ENCODE measurements around the gene C3orf70.

The C3orf70 gene, protein sequence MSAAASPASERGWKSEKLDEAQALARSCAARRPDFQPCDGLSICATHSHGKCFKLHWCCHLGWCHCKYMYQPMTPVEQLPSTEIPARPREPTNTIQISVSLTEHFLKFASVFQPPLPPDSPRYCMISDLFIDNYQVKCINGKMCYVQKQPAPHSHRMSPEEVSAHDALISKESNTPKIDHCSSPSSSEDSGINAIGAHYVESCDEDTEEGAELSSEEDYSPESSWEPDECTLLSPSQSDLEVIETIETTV

GRCh38 chr3:185152410-185153170, at the start of gene C3orf70:
C3orf70 (minus strand) TSS chr3:185153060; CDS start chr3:185152823, 237 bp downstream.
- peak; percentile 82 for DNase-seq (ENCODE audit: low spot score)

DNA sequence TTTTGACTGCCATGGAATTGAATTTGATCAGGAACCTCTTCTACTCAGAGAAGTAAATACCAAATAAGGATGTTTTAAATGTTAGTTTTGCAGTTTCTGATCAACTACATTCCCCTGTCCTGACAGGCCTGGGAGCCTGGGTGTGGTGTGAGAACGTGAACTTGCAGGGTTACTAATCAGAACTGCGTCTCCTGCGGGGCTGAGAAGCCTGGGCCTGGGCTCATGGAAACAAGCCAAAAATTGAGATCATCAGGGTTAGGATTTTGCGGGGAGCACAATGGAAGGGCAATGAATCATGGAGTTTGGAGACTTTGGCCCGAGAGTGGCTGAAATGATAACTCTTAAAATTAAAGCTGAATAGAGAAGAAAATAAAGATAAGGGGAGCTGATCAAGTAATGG, 47.8 kb upstream of the C3orf70 start:
- peak; percentile 83 for DNase-seq (ENCODE audit: low spot score)

DNA sequence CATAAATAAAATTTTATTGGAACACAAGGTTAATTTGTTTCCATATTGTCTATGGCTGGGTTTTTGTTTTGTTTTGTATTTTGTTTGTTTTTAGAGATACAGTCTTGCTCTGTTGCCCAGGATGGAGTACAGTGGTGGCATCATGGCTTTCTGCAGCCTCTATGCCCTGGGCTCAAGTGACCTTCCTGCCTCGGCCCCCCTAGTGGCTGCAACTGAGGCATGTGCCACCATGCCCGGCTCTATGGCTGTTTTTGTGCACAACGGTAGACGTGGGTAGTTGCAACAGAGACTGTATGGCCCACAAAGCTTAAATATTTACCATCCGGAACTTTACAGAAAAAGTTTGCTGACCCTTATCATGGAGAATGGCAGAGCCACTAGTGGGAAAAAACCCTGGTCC, 46.8 kb upstream of the C3orf70 start:
- DNase-seq (ENCODE audit: low spot score), result no peak

GRCh38 chr3:185199206-185199605, 46.3 kb upstream of the C3orf70 start:
- peak; percentile 14 for DNase-seq (ENCODE audit: low spot score)

DNA sequence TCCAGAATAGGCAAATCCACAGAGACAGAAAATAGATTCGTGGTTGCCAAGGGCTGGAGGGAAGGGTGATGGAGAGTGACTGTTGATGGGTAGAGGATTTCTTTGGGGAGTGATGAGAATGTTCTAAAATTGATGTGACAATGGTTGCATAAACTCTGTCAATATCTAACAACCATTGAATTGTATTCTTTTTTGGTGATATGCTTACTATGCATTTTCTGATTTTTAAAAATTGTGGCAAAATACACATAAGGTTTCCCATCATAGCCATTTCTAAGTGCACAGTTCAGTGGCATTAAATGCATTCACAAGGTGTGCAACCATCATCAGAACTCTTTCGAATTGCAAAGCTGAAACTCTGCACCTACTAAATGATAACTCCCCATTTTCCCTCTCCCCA, 44.2 kb upstream of the C3orf70 start:
- no peak for DNase-seq (ENCODE audit: low spot score)

DNA sequence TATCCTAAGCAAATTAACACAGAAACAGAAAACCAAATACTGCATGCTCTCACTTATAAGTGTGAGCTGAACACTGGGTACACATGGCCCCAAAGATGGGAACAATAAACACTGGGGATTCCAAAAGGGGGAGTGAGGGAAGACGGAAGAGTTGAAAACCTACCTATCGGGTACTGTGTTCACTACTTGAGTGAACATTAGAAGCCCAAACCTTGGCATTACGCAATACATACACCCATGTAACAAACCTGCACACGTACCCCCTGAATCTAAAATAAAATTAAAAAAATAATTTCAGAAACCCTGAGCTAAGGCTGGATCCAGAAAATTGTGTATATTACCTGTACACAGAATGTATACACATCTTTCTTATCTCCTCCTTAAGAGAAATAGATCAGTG, 42.8 kb upstream of the C3orf70 start:
- DNase-seq (ENCODE audit: low spot score), result no peak

GRCh38 chr3:185188816-185189215, 36.0 kb upstream of the C3orf70 start:
- DNase-seq (ENCODE audit: low spot score), result no peak

- DNase-seq (ENCODE audit: low spot score), result no peak
Observed at GRCh38 chr3:185187391-185187790, 34.5 kb upstream of the C3orf70 start.

DNA sequence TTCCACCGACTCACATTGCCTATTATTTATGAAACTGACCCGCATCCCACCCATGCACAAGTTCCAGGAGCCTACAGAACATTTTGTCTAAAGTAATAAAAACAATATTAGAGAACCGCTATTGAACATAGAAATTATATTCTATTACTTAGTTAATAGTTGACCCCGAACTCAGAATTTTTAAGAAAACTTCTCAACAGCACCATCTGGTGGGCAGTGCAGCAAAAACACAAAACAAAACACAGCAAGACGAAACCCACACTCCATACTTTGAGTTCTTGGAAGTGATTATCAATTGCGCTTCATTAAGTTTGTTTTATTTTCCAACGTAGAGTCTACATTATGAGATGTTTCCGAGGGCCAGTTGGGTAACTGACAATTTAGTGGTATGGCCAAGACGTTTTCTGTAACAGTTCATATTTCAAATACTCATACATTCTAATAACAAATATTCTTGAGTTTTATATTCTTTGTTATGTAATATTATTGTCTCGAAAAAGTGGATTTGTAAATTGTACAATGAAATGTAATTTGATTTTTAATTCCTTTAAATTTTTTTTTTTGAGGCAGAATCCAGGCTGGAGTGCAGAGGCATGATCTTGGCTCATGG, 24.0 kb upstream of the C3orf70 start:
- DNase-seq (ENCODE audit: low spot score), result peak; percentile 54

DNA sequence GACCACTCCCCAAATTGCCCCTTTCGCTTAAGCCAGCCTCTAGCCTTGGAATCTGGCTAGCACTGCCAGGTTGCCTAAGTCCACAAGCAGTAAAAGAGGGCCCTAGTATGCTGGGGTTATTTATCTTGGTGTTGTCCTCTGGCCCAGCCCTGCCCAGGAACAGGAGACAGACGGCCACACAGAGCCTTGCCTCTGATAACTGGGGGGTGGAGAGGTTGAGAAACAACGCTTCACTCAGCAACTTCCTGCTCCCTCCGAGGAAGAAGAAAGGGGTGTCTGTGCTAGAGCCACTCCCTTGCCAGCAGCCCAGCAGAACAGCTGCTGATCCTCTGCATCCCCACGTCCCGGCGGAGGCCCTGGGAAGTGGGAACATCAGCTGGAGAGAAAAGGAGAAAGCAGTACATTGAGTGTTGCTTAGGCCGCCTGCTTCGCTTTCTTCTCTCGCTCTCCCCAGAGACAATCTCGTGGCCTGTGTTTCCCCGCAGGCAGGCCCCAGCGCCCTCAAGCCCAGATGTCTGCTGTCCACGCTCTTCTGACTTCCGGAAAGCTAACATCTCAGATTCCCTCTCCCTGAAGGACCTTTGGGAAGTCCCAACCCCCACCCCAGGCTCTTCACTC, 22.6 kb upstream of the C3orf70 start:
- DNase-seq (ENCODE audit: low spot score), result peak; percentile 13

- no peak for DNase-seq (ENCODE audit: low spot score)
Observed at GRCh38 chr3:185172086-185173049, 19.5 kb upstream of the C3orf70 start.

GRCh38 chr3:185164428-185165217, 11.8 kb upstream of the C3orf70 start:
- no peak for DNase-seq (ENCODE audit: low spot score)

DNA sequence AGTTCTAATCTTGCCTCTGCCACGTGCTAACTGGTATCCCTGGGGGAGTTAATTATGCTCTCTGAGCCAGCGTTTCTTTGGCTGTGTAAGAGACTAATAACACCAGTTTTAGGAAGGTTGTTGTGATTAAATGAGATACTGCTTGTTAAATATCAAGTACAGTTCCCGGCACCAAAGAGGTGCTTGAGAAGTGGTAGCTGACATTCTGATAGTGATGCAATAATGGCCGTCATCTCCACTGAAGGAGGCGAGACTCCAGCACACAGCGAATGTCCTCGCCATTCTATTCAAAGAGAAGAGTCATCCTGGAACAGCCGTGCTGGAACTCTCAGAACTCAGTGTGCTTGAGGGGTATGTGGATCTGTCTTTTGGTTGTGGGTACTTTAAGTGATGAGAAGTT, 9.8 kb upstream of the C3orf70 start:
- no peak for DNase-seq (ENCODE audit: low spot score)

DNA sequence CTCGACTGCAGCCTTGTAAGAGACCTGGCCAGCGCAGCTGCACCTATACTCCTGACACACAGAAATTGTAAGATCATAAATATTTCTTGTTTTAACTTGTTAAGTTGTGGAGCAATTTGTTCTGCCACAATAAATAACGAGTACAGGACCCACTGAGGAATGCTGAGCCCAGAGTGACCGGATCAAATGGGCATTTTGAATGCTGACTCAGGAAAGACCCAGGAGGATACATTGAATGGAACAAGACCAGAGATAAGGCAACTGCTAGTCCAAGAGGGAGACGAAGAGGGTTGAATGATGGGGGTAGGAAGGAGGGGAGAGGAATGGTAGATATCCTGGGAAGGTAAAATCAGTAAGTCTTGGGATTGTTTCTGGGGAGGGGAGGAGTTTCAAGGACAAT, 8.9 kb upstream of the C3orf70 start:
- no peak for DNase-seq (ENCODE audit: low spot score)

DNA sequence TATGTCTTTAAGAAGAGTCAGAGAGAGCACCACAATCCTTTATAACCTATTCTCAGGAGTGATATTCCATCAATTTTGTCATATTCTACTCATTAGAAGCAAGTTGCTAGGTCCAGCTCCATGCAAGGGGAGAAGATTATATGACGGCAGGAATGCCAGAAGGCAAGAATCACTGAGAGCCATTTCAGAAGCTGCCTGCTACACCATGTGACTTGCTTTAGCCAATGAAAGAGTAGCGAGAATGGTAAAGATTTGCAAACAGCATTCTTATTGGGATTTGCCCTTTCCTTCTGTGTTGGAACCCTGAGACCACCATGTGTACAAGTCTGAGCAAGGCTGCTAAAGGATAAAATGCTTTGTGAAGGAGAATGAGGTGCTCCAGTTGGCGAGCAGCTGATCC, 4.5 kb upstream of the C3orf70 start:
- no peak for DNase-seq (ENCODE audit: low spot score)

DNA sequence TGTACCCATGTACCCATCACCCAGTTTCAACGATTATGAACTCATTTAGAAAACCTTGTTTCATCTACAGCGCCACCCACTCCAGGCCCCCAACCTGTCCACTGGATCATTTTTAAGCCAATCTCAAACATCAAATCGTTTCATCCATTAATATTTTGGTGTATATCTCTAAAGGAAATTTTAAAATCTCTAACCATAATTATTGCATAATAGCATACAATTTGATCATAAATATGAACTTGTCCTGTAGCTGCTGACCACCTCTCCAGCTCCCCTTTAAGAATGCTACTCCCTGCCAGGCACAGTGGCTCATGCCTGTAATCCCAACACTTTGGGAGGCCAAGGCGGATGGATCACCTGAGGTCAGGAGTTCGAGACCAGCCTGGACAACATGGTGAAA, 2.8 kb upstream of the C3orf70 start:
- no peak for DNase-seq (ENCODE audit: low spot score)

GRCh38 chr3:185153861-185154629, 1.2 kb upstream of the C3orf70 start:
- no peak for DNase-seq (ENCODE audit: low spot score)

- peak; percentile 29 for DNase-seq (ENCODE audit: low spot score)
Observed at GRCh38 chr3:185153171-185153771, 411 bp upstream of the C3orf70 start.

GRCh38 chr3:185151964-185152409, 873 bp downstream of the C3orf70 start:
- DNase-seq (ENCODE audit: low spot score), result no peak
